CD14-positive monocyte (primary cell): ENCODE measurements around the gene PAX6. TPM values are rescaled to one million over a fixed set of nuclear protein-coding genes. Genes with fewer than 3 reads are reported as not detected.

Experiments
- DNase-seq, 3 donors: peaks; one replicate each; pipeline ENCODE4 v3.0.0-alpha.2; 2011 to 2022
- H2AFZ ChIP-seq: 2 replicates; pipeline ENCODE4 v1.6.0; 2012; ENCODE audit warnings: mild to moderate bottlenecking, low read depth, low read length, inconsistent platforms; ENCODE audit not compliant: insufficient read depth, poor library complexity, severe bottlenecking
- H3K27ac ChIP-seq, 2 donors: 1 replicate in 1 of 2; 2 replicates in 1 of 2; pipeline ENCODE4 v1.5.1; 2012 to 2013; ENCODE audit warnings: low read length in 2 of 2, control low read depth in 1 of 2, inconsistent platforms in 1 of 2, low read depth in 1 of 2, mild to moderate bottlenecking in 1 of 2
- H3K27me3 ChIP-seq, 2 donors: one replicate each; pipeline versions ENCODE4 v1.6.0 to v1.6.1; 2011 to 2013; ENCODE audit warnings: low read length in 2 of 2; ENCODE audit not compliant: control insufficient read depth in 2 of 2, insufficient read depth in 2 of 2
- H3K36me3 ChIP-seq, 2 donors: replicated peaks in 1 of 2; 1 replicate in 1 of 2; 2 replicates in 1 of 2; pipeline versions ENCODE4 v1.5.1 to v1.6.1; 2012 to 2013; ENCODE audit warnings: low read length in 2 of 2, control low read depth in 1 of 2, inconsistent platforms in 1 of 2, mild to moderate bottlenecking in 1 of 2; ENCODE audit not compliant: insufficient read depth in 2 of 2, control insufficient read depth in 1 of 2
- H3K4me1 ChIP-seq, 2 donors: 1 replicate in 1 of 2; 2 replicates in 1 of 2; pipeline versions ENCODE4 v1.5.1 to v1.6.1; 2012 to 2013; ENCODE audit warnings: low read length in 2 of 2, control low read depth in 1 of 2, inconsistent platforms in 1 of 2, mild to moderate bottlenecking in 1 of 2, moderate library complexity in 1 of 2; ENCODE audit not compliant: insufficient read depth in 2 of 2, control insufficient read depth in 1 of 2
- H3K4me2 ChIP-seq: replicated peaks from 2 replicates; pipeline ENCODE3; 2012; ENCODE audit warnings: low read length, moderate library complexity, mild to moderate bottlenecking; ENCODE audit not compliant: poor library complexity, severe bottlenecking; ENCODE audit errors: extremely low read depth
- H3K4me3 ChIP-seq, 3 experiments: fragments of 200-600 bp in 1 of 3; sonication (generic) in 1 of 3; replicated peaks in 1 of 3; 1 replicate in 2 of 3; 2 replicates in 1 of 3; pipeline ENCODE4 v1.5.1; 2011 to 2013; ENCODE audit warnings: low read length in 3 of 3, mild to moderate bottlenecking in 3 of 3, control low read depth in 2 of 3, low read depth in 2 of 3, inconsistent platforms in 1 of 3, moderate library complexity in 1 of 3
- H3K79me2 ChIP-seq: 2 replicates; pipeline ENCODE4 v1.6.0; 2012; ENCODE audit warnings: mild to moderate bottlenecking, control low read depth, inconsistent platforms, low read length, moderate library complexity; ENCODE audit not compliant: insufficient read depth
- H3K9ac ChIP-seq: 2 replicates; pipeline ENCODE4 v1.6.0; 2017; ENCODE audit warnings: low read length, mild to moderate bottlenecking; ENCODE audit not compliant: insufficient read depth, poor library complexity, severe bottlenecking
- H3K9me3 ChIP-seq, 2 donors: replicated peaks in 1 of 2; 1 replicate in 1 of 2; 2 replicates in 1 of 2; pipeline versions ENCODE4 v1.5.1 to v1.6.1; 2012 to 2013; ENCODE audit warnings: low read length in 2 of 2, control low read depth in 1 of 2; ENCODE audit not compliant: control insufficient read depth in 1 of 2, insufficient read depth in 1 of 2
- H4K20me1 ChIP-seq: 2 replicates; pipeline ENCODE4 v1.6.0; 2012; ENCODE audit warnings: mild to moderate bottlenecking, low read length, control low read depth, moderate library complexity; ENCODE audit not compliant: insufficient read depth
- H3K27ac Mint-ChIP-seq, 7 donors: one replicate each; pipeline ENCODE4 v1.8.0; 2020; ENCODE audit warnings: mild to moderate bottlenecking in 7 of 7, mixed read lengths in 7 of 7, moderate library complexity in 6 of 7, inconsistent platforms in 2 of 7
- H3K27me3 Mint-ChIP-seq, 3 donors: one replicate each; pipeline ENCODE4 v1.8.0; 2021 to 2022; ENCODE audit warnings: low read depth in 3 of 3, mild to moderate bottlenecking in 3 of 3, mixed read lengths in 3 of 3, moderate library complexity in 3 of 3, inconsistent platforms in 1 of 3
- H3K36me3 Mint-ChIP-seq, 2 donors: one replicate each; pipeline ENCODE4 v1.8.0; 2020; ENCODE audit warnings: mixed read lengths in 2 of 2, inconsistent platforms in 1 of 2, mild to moderate bottlenecking in 1 of 2
- H3K4me1 Mint-ChIP-seq: one replicate; pipeline ENCODE4 v1.8.0; 2020; ENCODE audit warnings: mild to moderate bottlenecking, mixed read lengths
- H3K4me3 Mint-ChIP-seq, 2 donors: one replicate each; pipeline ENCODE4 v1.8.0; 2020; ENCODE audit warnings: mild to moderate bottlenecking in 2 of 2, mixed read lengths in 2 of 2, moderate library complexity in 1 of 2
- H3K9me3 Mint-ChIP-seq, 7 donors: one replicate each; pipeline ENCODE4 v1.8.0; 2020 to 2022; ENCODE audit warnings: mixed read lengths in 7 of 7, mild to moderate bottlenecking in 6 of 7, moderate library complexity in 6 of 7, inconsistent platforms in 2 of 7
- CTCF ChIP-seq: fragments of 200-600 bp; IDR thresholded peaks from one replicate; pipeline ENCODE4 v1.8.0; 2022; ENCODE audit warnings: antibody characterized with exemption, mild to moderate bottlenecking
- WGBS: methylation state at CpG from one replicate; pipeline ENCODE4 v1.1.5; 2013; ENCODE audit warnings: missing lambda C conversion rate; ENCODE audit not compliant: insufficient coverage; 5-methylcytosine and 5-hydroxymethylcytosine counted together
- intact Hi-C, 2 donors: fragments of 100-400 bp; cut with micrococcal nuclease; formaldehyde crosslinking; loops; one replicate each; pipeline versions ENCODE4 v1.15.0 to v1.15.1; 2023
- polyA plus RNA-seq, 3 donors: library from polyadenylated mRNA; depleted of rRNA in 1 of 3; unstranded in 2 of 3; stranded (reverse) in 1 of 3; fragments of 300-500 nt in 2 of 3; fragments of >200 nt in 1 of 3; fragmentation: Illumina TruSeq in 2 of 3; gene quantifications; 1 replicate in 2 of 3; 2 replicates in 1 of 3; pipeline ENCODE4 v1.2.3, GENCODE V29; 2012 to 2021

The PAX6 gene
- polyA plus RNA-seq, 3 donors, result not detected

- Histone ChIP-seq H2AFZ (no peak overlapping the region), H3K9me3 (peaks cover 7 to 83% of the 10 kb centered on the region in 2 donors), H3K4me2 (peak overlapping the region; percentile 7), H3K79me2 (no peaks in the 10 kb centered on the region), H3K36me3 (no peaks in the 10 kb centered on the region), H4K20me1 (no peaks in the 10 kb centered on the region), H3K27ac (no peak overlapping the region), H3K4me3 (no peak overlapping the region), H3K9ac (no peak overlapping the region), H3K4me1 (peaks cover 22 to 43% of the 10 kb centered on the region in 2 donors), H3K27me3 (peaks cover 89 to 100% of the 10 kb centered on the region in 2 donors)
- H3K4me1 Mint-ChIP-seq, result peaks cover 42% of the 10 kb centered on the region
- peaks cover 9 to 10% of the 10 kb centered on the region in 2 donors for H3K36me3 Mint-ChIP-seq
- peak overlapping the region in 1 of 2 donors; percentile 78 for H3K4me3 Mint-ChIP-seq
- H3K27me3 Mint-ChIP-seq, result peaks cover 90 to 100% (median 95%) of the 10 kb centered on the region in 3 donors
- WGBS, result 4% methylated on average over 32 of the region's 40 CpGs
- peaks cover 6 to 51% (median 38%) of the 10 kb centered on the region in 7 donors for H3K9me3 Mint-ChIP-seq
- no peak for TF ChIP-seq CTCF
- no peak overlapping the region for H3K27ac Mint-ChIP-seq
- DNase-seq, result no peak
- intact Hi-C loops, result no loop called here
These were observed 5.4 kb upstream of the PAX6 start for GRCh38 chr11:31816468-31817053.

GRCh38 chr11:31815711-31816467, 4.8 kb upstream of the PAX6 start:
- Histone ChIP-seq H3K4me3 (no peak overlapping the region), H3K4me1 (peaks cover 29 to 49% of the 10 kb centered on the region in 2 donors), H3K36me3 (no peaks in the 10 kb centered on the region), H3K9me3 (peaks cover 7 to 77% of the 10 kb centered on the region in 2 donors), H3K79me2 (no peaks in the 10 kb centered on the region), H4K20me1 (no peaks in the 10 kb centered on the region), H3K27me3 (peaks cover 83 to 100% of the 10 kb centered on the region in 2 donors), H2AFZ (no peak overlapping the region), H3K4me2 (peak overlapping the region; percentile 31), H3K27ac (no peak overlapping the region), H3K9ac (no peak overlapping the region)
- H3K27me3 Mint-ChIP-seq, result peaks cover 89 to 100% (median 94%) of the 10 kb centered on the region in 3 donors
- WGBS, result 3% methylated on average over 21 of the region's 57 CpGs
- TF ChIP-seq CTCF, result no peak
- H3K36me3 Mint-ChIP-seq, result peaks cover 11 to 12% of the 10 kb centered on the region in 2 donors
- no peak for DNase-seq
- intact Hi-C loops, result no loop called here
- H3K9me3 Mint-ChIP-seq, result peaks cover 8 to 58% (median 43%) of the 10 kb centered on the region in 7 donors
- peak overlapping the region in 1 of 2 donors; percentile 78 for H3K4me3 Mint-ChIP-seq
- no peak overlapping the region for H3K27ac Mint-ChIP-seq
- peaks cover 48% of the 10 kb centered on the region for H3K4me1 Mint-ChIP-seq
